Astrocyte (in vitro differentiated cells and primary cell): ENCODE results near the gene NFATC1. TPM values are rescaled to one million over a fixed set of nuclear protein-coding genes. Genes with fewer than 3 reads are reported as not detected.
A peak's percentile ranks its signal among the peaks of the same experiment; 100 is the strongest.

Experiments used
- DNase-seq: peaks from one replicate; pipeline ENCODE4 v3.0.0-alpha.2; 2010; ENCODE audit warnings: low read depth
- FAIRE-seq: peaks from 2 replicates; lab custom pipeline; 2011; peaks lifted over from hg19 to GRCh38; lab: Jason Lieb, UNC
- H2AFZ ChIP-seq: 2 replicates; pipeline ENCODE4 v1.6.0; 2012; ENCODE audit warnings: low read depth, low read length, inconsistent platforms
- H3K27ac ChIP-seq: 2 replicates; pipeline ENCODE4 v1.5.1; 2011; ENCODE audit warnings: low read depth, low read length, inconsistent platforms
- H3K27me3 ChIP-seq: 2 replicates; pipeline ENCODE4 v1.6.0; 2011; ENCODE audit warnings: low read length, inconsistent platforms; ENCODE audit not compliant: insufficient read depth
- H3K36me3 ChIP-seq: 2 replicates; pipeline ENCODE4 v1.5.1; 2011; ENCODE audit warnings: low read length, inconsistent platforms; ENCODE audit not compliant: insufficient read depth
- H3K4me1 ChIP-seq: 2 replicates; pipeline ENCODE4 v1.5.1; 2011; ENCODE audit warnings: low read length, inconsistent platforms; ENCODE audit not compliant: insufficient read depth
- H3K4me2 ChIP-seq: 2 replicates; pipeline ENCODE4 v1.6.0; 2012; ENCODE audit warnings: low read length, inconsistent platforms
- H3K4me3 ChIP-seq: 2 replicates; pipeline ENCODE4 v1.5.1; 2011; ENCODE audit warnings: low read depth, mild to moderate bottlenecking, low read length, inconsistent platforms; ENCODE audit not compliant: insufficient read depth
- H3K79me2 ChIP-seq: 2 replicates; pipeline ENCODE4 v1.6.0; 2012; ENCODE audit warnings: mild to moderate bottlenecking, low read length, inconsistent platforms; ENCODE audit not compliant: insufficient read depth
- H3K9ac ChIP-seq: 2 replicates; pipeline ENCODE4 v1.6.0; 2012; ENCODE audit warnings: mild to moderate bottlenecking, low read length, inconsistent platforms
- H3K9me3 ChIP-seq: 2 replicates; pipeline ENCODE4 v1.5.1; 2012; ENCODE audit warnings: low read depth, mild to moderate bottlenecking, low read length, inconsistent platforms; ENCODE audit not compliant: insufficient read depth
- H4K20me1 ChIP-seq: 2 replicates; pipeline ENCODE4 v1.6.0; 2012; ENCODE audit warnings: low read length, inconsistent platforms; ENCODE audit not compliant: insufficient read depth
- H3K27ac Mint-ChIP-seq: one replicate; pipeline ENCODE4 v1.8.0; 2021; ENCODE audit warnings: mild to moderate bottlenecking, mixed read lengths; ENCODE audit not compliant: unreplicated experiment
- H3K27me3 Mint-ChIP-seq: one replicate; pipeline ENCODE4 v1.8.0; 2021; ENCODE audit warnings: low read depth, mixed read lengths; ENCODE audit not compliant: unreplicated experiment
- H3K36me3 Mint-ChIP-seq: one replicate; pipeline ENCODE4 v1.8.0; 2021; ENCODE audit warnings: low read depth, mixed read lengths; ENCODE audit not compliant: unreplicated experiment
- H3K4me1 Mint-ChIP-seq: one replicate; pipeline ENCODE4 v1.8.0; 2021; ENCODE audit warnings: low read depth, mixed read lengths; ENCODE audit not compliant: unreplicated experiment
- H3K4me3 Mint-ChIP-seq: one replicate; pipeline ENCODE4 v1.8.0; 2021; ENCODE audit warnings: mild to moderate bottlenecking, moderate library complexity, mixed read lengths; ENCODE audit not compliant: unreplicated experiment
- H3K9me3 Mint-ChIP-seq: one replicate; pipeline ENCODE4 v1.8.0; 2021; ENCODE audit warnings: mild to moderate bottlenecking, mixed read lengths; ENCODE audit not compliant: unreplicated experiment
- CTCF ChIP-seq: IDR thresholded peaks from 2 replicates; pipeline ENCODE4 v1.5.1; 2011; ENCODE audit warnings: low read depth, mild to moderate bottlenecking, inconsistent platforms, low read length, moderate library complexity; ENCODE audit not compliant: insufficient read depth
- EZH2 ChIP-seq: IDR thresholded peaks from 2 replicates; pipeline ENCODE4 v1.6.1; 2012; ENCODE audit warnings: mild to moderate bottlenecking, low read length, inconsistent platforms; ENCODE audit not compliant: insufficient read depth
- total RNA-seq: library from RNA; stranded (reverse); gene quantifications from 2 replicates; pipeline ENCODE4 v1.2.1, GENCODE V29; 2021

NFATC1 gene
- total RNA-seq, 1 donor from 2014 or later = 11.0 TPM

- no peaks in the 10 kb centered on the region for H4K20me1 ChIP-seq
- Mint-ChIP-seq H3K4me3 (no peak overlapping the region), H3K27ac (no peak overlapping the region), H3K9me3 (no peaks in the 10 kb centered on the region), H3K27me3 (peaks cover 32% of the 10 kb centered on the region), H3K36me3 (no peaks in the 10 kb centered on the region), H3K4me1 (peaks cover 2% of the 10 kb centered on the region)
- H3K27me3 ChIP-seq = peaks cover 47% of the 10 kb centered on the region
- H3K27ac ChIP-seq = no peak overlapping the region
- DNase-seq = no peak
- H3K9ac ChIP-seq = no peak overlapping the region
- H3K79me2 ChIP-seq = no peaks in the 10 kb centered on the region
- no peak overlapping the region for H3K4me2 ChIP-seq
- no peaks in the 10 kb centered on the region for H3K36me3 ChIP-seq
- no peak for FAIRE-seq
- H3K4me1 ChIP-seq = peaks cover 10% of the 10 kb centered on the region
- no peaks in the 10 kb centered on the region for H3K9me3 ChIP-seq
- H2AFZ ChIP-seq = no peak overlapping the region
- TF ChIP-seq CTCF (no peak), EZH2 (no peak)
- H3K4me3 ChIP-seq = no peak overlapping the region
These were observed 3.5 kb upstream of the NFATC1 start for GRCh38 chr18:79392226-79392625.

- peaks cover 54% of the 10 kb centered on the region for H3K27me3 ChIP-seq
- Mint-ChIP-seq H3K27ac (peak overlapping the region; percentile 69), H3K36me3 (no peaks in the 10 kb centered on the region), H3K4me3 (peak overlapping the region; percentile 80), H3K9me3 (no peaks in the 10 kb centered on the region), H3K4me1 (peaks cover 2% of the 10 kb centered on the region), H3K27me3 (peaks cover 31% of the 10 kb centered on the region)
- FAIRE-seq (no peak), DNase-seq (no peak)
- peak overlapping the region; percentile 37 for H2AFZ ChIP-seq
- H4K20me1 ChIP-seq = no peaks in the 10 kb centered on the region
- H3K4me2 ChIP-seq = peak overlapping the region; percentile 90
- no peaks in the 10 kb centered on the region for H3K9me3 ChIP-seq
- peak overlapping the region; percentile 80 for H3K9ac ChIP-seq
- peak overlapping the region; percentile 50 for H3K4me3 ChIP-seq
- H3K79me2 ChIP-seq = no peaks in the 10 kb centered on the region
- peaks cover 10% of the 10 kb centered on the region for H3K4me1 ChIP-seq
- H3K36me3 ChIP-seq = no peaks in the 10 kb centered on the region
- TF ChIP-seq CTCF (no peak), EZH2 (peak; percentile 51)
- peak overlapping the region; percentile 38 for H3K27ac ChIP-seq
These were observed 2.5 kb upstream of the NFATC1 start for GRCh38 chr18:79393181-79393634.
